ENCODE results near the gene CHCHD3.

Gene CHCHD3

DNA sequence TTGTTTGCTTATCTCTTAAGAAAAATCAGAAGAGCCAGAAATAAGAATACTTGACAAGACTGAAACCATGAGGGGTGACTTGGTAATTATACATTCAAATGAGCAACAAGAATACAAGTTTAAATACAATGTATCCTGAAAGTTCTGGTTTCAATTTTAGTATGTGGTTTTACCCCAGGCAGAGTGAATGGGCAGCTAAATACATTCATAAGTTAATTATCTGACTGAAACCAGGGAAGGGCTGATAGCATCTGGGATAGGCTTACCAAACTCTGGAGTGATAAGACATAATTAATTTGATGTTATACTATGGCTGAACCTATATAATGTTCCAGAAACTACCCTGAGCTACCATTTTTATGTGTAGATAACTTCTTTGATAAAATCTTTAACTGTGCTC is 253.4 kb downstream of the CHCHD3 start:
- no peak overlapping the region for H3K4me3 ChIP-seq (ENCODE audit: low read length)
- TF ChIP-seq ZNF274 (IDR thresholded peaks at IDR 0.05; ENCODE audit: low read depth, low read length): no peak

DNA sequence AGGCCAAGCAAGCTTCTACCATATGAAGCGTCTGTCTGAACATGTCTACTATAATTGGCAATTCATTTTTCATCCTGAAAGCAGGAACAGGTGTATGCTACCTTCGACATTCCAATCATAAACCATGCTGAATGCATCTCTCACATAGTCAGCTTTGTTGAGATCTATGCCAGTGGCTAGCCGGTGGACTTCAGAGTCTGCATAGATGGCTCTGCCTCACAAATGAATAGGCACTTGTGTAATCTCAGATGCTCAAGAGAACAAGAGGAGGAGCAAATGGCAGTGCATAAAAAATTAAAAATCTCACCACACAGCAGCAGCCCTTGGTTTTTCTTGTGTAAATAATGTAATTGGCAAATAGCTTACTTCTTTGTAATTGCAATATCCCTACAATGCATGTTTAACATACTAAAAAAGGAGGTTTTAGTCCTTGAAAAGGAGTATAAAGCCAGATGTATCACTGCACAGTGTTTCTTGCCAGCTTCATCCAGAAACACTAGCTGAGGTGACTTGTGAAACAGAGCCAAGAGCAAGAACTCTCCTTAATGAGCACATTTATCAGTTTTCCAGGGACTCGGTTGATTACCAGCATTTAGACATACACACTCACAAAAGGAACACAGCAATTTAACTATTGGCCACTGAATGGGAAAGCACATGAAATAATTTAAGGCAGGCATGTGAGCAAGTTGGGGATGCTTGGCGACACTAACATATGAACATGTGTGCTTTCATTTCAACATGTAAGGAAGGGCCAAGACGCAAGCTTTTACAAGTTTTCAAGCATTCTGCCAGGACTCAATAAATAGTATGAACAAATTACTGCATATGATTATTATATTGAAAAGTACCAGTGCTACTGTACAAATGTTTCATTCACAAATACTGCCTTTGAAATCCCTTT is 255.7 kb downstream of the CHCHD3 start:
- no peak overlapping the region for H3K4me3 ChIP-seq (ENCODE audit: low read length)
- TF ChIP-seq ZNF274 (IDR thresholded peaks at IDR 0.05; ENCODE audit: low read depth, low read length): no peak

DNA sequence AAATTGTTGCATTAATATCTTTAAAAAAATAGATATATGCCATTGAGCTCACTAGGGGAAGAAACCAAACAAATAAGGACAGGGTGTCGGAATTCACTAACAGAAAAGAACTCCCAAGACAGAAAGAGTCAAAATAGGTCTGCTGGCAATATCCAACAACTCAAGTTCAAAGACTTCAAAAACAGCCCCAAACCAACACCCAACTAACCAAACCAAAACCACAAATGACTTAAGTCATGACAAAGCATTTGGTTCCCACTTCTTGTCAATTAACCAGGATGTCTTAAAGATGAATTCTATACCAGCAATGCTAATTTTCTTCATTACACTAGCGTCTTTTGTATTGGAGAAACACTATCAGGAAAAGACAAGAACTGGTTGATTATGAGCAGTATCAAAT is 256.7 kb downstream of the CHCHD3 start:
- no peak for TF ChIP-seq ZNF274 (IDR thresholded peaks at IDR 0.05; ENCODE audit: low read depth, low read length)

DNA sequence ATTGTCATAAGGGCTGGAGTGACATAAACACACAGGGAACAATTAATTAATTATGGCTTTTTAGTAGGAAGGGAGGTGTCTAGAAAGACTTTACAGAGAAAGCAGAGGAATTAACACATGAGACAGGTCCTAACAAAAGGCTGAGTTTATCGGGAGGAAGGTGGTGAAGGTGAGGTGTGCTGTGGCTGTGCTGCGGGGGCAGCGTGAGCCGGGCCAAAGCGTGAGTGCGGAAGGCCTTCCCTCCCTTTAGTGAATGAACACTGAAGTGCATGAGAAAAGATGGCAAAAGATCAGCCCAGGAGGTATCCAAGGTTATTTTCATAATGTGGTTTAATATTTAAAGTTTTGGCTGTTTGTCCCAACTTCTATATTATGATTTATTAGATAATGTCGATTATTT is 262.2 kb downstream of the CHCHD3 start:
- H3K4me3 ChIP-seq (ENCODE audit: low read length): no peak overlapping the region
- no peak for TF ChIP-seq ZNF274 (IDR thresholded peaks at IDR 0.05; ENCODE audit: low read depth, low read length)

More for the DNA sequence above, 256.7 kb downstream of the CHCHD3 start:
- H3K4me3 ChIP-seq (ENCODE audit: low read length): no peak overlapping the region

DNA sequence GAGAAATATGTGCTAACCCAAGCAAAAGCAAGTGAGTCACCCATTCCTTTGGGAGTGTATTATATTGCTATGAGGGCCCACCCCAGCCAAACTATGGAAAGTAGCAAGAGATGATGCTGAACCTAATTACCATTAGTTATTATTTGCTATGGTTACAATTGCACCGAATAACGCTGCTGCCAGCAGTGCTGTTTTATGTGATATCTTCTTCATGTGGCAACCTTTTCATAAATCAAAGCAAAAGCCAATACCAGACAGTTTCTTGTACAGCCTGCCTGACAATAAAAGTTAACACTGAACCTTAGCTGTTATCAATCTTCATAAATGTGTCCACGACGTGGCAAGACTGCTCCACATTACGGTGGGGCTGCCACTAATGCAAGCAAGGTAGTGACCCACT is 263.9 kb downstream of the CHCHD3 start:
- no peak overlapping the region for H3K4me3 ChIP-seq (ENCODE audit: low read length)
- no peak for TF ChIP-seq ZNF274 (IDR thresholded peaks at IDR 0.05; ENCODE audit: low read depth, low read length)

DNA sequence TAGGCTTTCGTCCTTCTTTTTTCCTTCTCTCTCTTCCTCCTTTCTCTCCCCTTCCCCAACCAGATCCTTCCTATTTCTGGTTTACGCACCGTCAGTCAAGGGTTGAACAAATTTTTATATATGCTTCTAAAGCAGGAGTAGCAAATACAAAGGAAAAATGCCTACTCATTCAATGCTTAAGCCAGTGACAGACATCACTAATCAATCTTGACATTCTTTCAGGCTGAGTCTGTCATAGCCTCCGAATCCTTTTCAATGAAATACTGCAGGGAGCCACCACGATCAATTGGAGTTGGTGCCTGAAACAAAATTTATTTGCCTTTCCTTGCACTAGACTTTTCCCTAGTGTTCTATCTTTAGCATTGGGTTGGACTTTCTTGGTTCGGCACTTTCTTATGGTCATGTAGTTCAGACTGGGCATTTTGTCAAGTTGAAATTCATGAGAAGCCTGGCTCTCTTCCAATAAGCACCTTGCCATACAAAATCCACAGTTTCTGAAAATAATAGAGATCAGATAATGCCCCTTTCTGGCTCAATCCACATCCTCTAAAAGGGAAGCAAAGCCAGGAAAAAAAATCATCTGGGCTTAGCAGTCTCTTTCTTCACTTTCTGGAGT is 266.1 kb downstream of the CHCHD3 start:
- no peak for TF ChIP-seq ZNF274 (IDR thresholded peaks at IDR 0.05; ENCODE audit: low read depth, low read length)
- H3K4me3 ChIP-seq (ENCODE audit: low read length): no peak overlapping the region

DNA sequence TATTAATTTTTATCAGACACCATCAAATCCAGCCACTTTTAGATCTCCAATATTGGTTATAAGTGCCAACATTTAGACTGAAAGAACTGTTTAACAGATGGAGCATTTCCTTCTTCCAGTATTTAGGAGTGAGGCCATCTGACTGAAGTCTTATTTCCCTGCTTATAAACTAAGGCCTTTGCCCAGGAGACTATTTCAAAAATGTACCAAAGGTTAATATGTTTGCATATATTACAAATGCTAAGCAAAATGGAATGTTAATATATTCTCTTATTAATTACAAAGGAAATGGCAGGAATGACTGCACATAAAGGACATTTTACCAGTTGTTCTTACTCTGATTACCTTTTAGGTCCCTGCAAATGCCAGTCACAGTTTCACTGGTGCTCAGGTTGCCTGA is 266.8 kb downstream of the CHCHD3 start:
- no peak overlapping the region for H3K4me3 ChIP-seq (ENCODE audit: low read length)
- TF ChIP-seq ZNF274 (IDR thresholded peaks at IDR 0.05; ENCODE audit: low read depth, low read length): no peak

DNA sequence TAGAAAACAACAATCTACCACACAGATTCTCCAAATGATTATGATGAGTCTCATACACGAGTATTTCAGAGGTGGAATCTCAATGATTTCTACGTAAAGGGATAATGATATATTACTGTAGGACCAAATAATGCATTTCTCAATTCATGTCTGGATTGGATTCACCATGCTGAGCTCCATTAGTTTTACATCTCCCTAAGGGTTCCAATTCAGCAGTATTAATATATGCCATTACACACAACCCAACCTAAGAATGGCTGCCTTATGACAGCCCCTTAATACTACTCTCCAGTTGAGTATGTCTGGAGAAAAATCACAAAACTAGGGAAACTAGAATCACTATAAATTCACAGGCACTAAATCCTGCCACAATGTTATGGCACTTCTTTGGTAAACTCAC is 271.3 kb downstream of the CHCHD3 start:
- no peak for TF ChIP-seq ZNF274 (IDR thresholded peaks at IDR 0.05; ENCODE audit: low read depth, low read length)
- no peak overlapping the region for H3K4me3 ChIP-seq (ENCODE audit: low read length)

DNA sequence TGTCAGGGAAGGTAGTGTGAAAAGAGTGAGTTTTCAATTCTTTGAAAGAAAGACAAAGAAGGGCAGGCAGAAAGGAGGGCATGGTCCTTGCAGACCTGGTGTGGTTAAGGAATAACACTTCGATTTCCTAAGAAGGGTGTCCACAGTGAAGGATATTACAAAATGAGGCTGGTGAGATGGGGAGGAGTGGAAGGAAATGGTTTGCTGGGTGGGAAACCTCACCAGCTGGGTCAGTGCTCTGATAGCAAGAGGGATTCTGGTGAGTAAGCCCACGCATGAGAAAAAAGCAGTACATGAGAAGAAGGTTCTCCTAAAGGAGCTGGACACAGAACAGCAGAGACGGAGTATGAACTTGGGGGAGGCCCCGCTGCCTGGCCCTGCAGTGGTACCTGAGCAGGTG is 275.1 kb downstream of the CHCHD3 start:
- H3K4me3 ChIP-seq (ENCODE audit: low read length): no peak overlapping the region

DNA sequence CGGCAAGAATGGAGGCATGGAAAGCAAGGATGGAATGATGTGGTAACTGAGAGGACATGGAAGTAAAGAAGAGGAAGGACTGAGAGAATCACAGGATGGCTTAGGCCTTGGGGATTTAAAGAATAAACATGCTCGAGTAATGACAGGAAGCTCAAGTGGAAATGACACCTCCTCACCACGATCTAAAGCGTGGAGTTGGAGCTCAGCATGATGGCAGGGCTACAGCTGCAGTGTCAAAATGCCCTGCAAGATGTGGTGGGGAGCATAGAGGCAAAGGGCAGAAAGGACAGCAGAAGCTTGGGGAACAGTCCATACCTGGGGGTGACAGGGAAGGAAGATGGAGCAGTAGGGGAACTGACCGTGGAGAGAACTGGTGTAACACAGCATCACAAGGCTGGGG is 276.1 kb downstream of the CHCHD3 start:
- no peak overlapping the region for H3K4me3 ChIP-seq (ENCODE audit: low read length)
- no peak for TF ChIP-seq ZNF274 (IDR thresholded peaks at IDR 0.05; ENCODE audit: low read depth, low read length)

More for the DNA sequence above, 275.1 kb downstream of the CHCHD3 start:
- no peak for TF ChIP-seq ZNF274 (IDR thresholded peaks at IDR 0.05; ENCODE audit: low read depth, low read length)

DNA sequence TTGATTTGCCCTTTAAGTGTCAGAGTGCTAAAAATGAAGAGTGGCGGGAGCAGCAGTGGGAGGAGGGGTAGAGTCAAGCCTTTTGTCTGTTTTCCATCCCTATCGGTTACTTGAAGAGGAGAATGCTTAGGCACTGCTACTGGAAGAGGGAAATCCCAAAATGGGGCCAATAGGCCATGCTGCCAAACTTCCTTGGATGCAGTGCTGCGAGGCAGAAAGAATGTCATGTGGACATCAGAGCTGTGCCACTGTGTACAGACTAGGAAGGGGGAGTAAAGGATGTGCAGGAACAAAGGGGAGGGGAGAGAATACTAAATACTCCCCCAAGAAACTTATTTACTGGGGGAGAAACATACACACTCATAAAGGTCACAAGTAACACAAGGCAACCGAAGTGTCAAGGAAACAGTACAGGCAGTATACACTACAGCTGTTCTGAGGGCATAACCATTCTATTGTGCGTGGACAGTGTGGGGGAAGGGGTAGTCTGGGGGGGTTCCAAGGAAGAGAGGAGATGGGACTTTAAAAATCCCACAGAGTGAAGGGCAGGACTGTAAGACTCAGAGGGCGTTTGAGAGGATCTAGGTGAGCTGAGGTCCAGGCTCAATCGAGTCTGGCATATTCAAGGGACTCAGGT is 276.9 kb downstream of the CHCHD3 start:
- TF ChIP-seq ZNF274 (IDR thresholded peaks at IDR 0.05; ENCODE audit: low read depth, low read length): no peak
- H3K4me3 ChIP-seq (ENCODE audit: low read length): no peak overlapping the region

DNA sequence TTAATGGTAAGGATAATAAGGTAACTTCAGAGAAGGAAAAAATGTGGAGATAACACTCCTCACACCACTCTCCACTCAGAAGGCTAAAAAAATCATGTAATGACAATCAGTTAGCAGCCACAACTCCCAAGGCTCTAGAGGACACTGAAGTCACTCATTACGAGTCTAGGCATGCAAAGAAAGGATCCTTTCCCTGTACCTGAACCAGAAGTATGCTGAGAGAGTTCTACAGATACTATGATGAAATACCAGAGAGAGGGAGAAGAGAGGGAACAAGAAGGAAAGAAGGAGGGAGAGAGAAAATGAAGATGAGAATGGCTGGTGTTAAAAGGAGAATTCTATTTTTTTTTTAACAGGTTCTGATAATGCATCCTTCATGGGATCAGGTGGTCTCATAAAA is 281.4 kb downstream of the CHCHD3 start:
- no peak for TF ChIP-seq ZNF274 (IDR thresholded peaks at IDR 0.05; ENCODE audit: low read depth, low read length)

DNA sequence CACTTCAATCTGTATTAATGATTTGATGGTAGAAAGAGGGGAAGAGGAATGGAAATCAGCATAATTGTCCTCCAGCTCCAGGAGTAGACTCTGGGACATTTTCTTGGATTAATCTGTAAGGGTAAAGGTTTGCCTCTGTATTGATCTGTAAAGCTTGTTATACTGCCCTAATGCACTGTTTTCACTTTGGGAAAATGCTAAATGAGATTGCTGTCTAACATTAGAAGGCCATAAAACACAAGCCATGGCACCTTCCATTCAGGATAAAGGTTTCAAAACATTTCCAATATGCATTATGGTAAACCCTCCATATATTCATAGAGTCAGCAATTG is 282.8 kb downstream of the CHCHD3 start:
- H3K4me3 ChIP-seq (ENCODE audit: low read length): no peak overlapping the region
- TF ChIP-seq ZNF274 (IDR thresholded peaks at IDR 0.05; ENCODE audit: low read depth, low read length): no peak

More for the DNA sequence above, 281.4 kb downstream of the CHCHD3 start:
- no peak overlapping the region for H3K4me3 ChIP-seq (ENCODE audit: low read length)

DNA sequence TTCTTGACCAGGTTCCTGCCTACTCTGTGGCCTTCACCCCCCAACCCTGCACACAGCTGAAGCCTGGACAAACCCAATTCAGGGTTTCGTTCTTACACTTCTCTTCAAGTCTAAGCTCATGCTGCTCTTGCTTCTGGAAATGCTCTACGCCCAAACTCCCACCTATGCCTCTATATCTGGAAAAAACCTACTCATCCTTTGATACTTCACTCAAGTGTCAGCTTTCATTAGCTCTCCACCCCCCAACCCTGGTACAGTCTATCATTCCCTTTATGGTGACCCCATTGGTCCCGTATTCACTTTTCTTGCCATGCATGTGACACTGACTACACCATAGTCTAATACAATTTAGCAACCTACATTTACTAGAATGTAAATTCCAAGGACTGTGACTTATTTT is 284.7 kb downstream of the CHCHD3 start:
- TF ChIP-seq ZNF274 (IDR thresholded peaks at IDR 0.05; ENCODE audit: low read depth, low read length): no peak
- no peak overlapping the region for H3K4me3 ChIP-seq (ENCODE audit: low read length)

DNA sequence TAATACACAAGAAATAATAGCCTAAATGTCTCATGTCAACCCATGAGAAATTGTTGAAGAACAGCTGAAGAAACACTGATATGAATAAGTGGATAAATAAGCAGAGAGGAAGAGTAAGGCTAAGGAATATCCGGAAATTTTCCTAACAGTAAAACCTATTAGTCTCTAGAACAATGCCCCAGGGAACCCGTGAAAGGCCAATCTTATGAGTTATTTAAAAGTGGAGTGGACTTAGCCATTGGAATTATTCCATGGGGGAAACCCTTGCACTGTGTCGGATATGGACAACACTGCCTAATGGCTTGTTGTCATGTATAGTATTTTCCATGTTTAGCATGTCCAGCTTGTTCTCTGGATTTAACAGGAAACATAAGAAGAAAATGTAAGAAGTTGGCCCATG is 288.4 kb downstream of the CHCHD3 start:
- no peak for TF ChIP-seq ZNF274 (IDR thresholded peaks at IDR 0.05; ENCODE audit: low read depth, low read length)
- H3K4me3 ChIP-seq (ENCODE audit: low read length): no peak overlapping the region

Data from GM08714 (cell line).